Stomach smooth muscle (tissue), 2 donors: ENCODE results near the gene CFAP299.

Source experiments
- H3K27ac ChIP-seq: one replicate; pipeline ENCODE4 v1.7.0; 2013; ENCODE audit warnings: mild to moderate bottlenecking, low read length, inconsistent platforms
- H3K27me3 ChIP-seq, 2 donors: one replicate each; pipeline ENCODE4 v1.7.0; 2013; ENCODE audit warnings: low read length in 2 of 2; ENCODE audit not compliant: insufficient read depth in 2 of 2, control insufficient read depth in 1 of 2
- H3K36me3 ChIP-seq, 2 donors: one replicate each; pipeline ENCODE4 v1.7.0; 2013; ENCODE audit warnings: low read length in 2 of 2; ENCODE audit not compliant: control insufficient read depth in 2 of 2, insufficient read depth in 2 of 2
- H3K4me1 ChIP-seq: one replicate; pipeline ENCODE4 v1.7.0; 2013; ENCODE audit warnings: low read length; ENCODE audit not compliant: control insufficient read depth, insufficient read depth
- H3K4me3 ChIP-seq, 2 donors: one replicate each; pipeline ENCODE4 v1.7.0; 2013; ENCODE audit warnings: low read length in 2 of 2
- H3K9ac ChIP-seq, 2 donors: one replicate each; pipeline ENCODE4 v1.7.0; 2013; ENCODE audit warnings: low read length in 2 of 2, mild to moderate bottlenecking in 1 of 2
- H3K9me3 ChIP-seq, 2 donors: one replicate each; pipeline ENCODE4 v1.7.0; 2013; ENCODE audit warnings: low read length in 2 of 2; ENCODE audit not compliant: control insufficient read depth in 2 of 2
- donor health status: healthy.
- donor health status: Pancreatic carcinoma.

Gene CFAP299

GRCh38 chr4:80852061-80852460 lies 516.5 kb downstream of the CFAP299 start:
- no peak overlapping the region for H3K27ac ChIP-seq
- no peak overlapping the region for H3K9ac ChIP-seq

DNA sequence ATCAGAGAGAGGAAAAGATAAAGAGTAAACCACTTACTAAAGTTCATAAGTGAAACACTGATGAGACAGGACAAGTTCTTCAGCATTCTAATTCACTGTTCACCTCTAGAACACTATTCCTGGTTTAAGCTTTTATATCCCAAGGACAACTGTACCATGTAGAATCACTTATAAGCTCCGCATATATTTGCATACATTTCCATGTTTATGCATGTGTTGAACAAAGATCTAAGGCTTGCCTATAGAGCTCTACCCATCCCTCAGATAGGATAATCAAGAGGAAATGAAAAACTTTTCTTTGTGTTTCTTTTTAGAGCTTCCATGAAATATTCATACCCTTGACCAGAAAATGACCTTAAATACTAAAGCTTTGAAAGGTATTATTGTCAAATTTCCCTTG lies 538.0 kb downstream of the CFAP299 start:
- H3K36me3 ChIP-seq, result no peaks in the 10 kb centered on the region
- no peak overlapping the region for H3K27ac ChIP-seq
- no peak overlapping the region for H3K9ac ChIP-seq
- no peaks in the 10 kb centered on the region for H3K4me1 ChIP-seq
- no peaks in the 10 kb centered on the region for H3K27me3 ChIP-seq
- no peak overlapping the region for H3K4me3 ChIP-seq
- H3K9me3 ChIP-seq, result no peaks in the 10 kb centered on the region

More at GRCh38 chr4:80852061-80852460, 516.5 kb downstream of the CFAP299 start:
- H3K4me3 ChIP-seq, result no peak overlapping the region
- H3K9me3 ChIP-seq, result no peaks in the 10 kb centered on the region
- H3K4me1 ChIP-seq, result no peaks in the 10 kb centered on the region
- H3K27me3 ChIP-seq, result no peaks in the 10 kb centered on the region
- no peaks in the 10 kb centered on the region for H3K36me3 ChIP-seq

- no peak overlapping the region for H3K9ac ChIP-seq
- H3K9me3 ChIP-seq, result no peaks in the 10 kb centered on the region
- no peaks in the 10 kb centered on the region for H3K4me1 ChIP-seq
- no peaks in the 10 kb centered on the region for H3K27me3 ChIP-seq
- no peak overlapping the region for H3K4me3 ChIP-seq
- no peaks in the 10 kb centered on the region for H3K36me3 ChIP-seq
- H3K27ac ChIP-seq, result no peak overlapping the region
Measured at GRCh38 chr4:80874979-80875378, 539.4 kb downstream of the CFAP299 start.

DNA sequence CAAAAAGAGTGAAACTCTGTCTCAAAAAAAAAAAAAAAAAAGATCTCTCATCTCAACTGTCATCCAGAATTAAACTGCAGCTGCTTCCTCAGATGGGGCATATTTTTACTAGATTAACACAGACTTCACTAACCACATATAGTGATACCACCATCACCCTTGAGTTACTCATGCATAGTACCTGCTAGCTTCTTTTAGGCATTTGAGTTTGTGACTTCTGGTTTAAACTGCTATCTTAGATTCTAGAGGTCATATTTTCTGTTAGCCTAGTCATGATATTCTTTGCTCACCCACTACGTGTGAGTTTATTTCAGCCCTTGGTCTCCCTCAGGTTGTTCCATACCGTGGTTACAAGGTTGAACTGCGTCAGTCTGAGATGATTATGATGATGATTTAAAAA lies 540.1 kb downstream of the CFAP299 start:
- no peak overlapping the region for H3K27ac ChIP-seq
- H3K9ac ChIP-seq, result no peak overlapping the region
- no peaks in the 10 kb centered on the region for H3K4me1 ChIP-seq
- H3K36me3 ChIP-seq, result no peaks in the 10 kb centered on the region
- H3K4me3 ChIP-seq, result no peak overlapping the region
- no peaks in the 10 kb centered on the region for H3K27me3 ChIP-seq
- H3K9me3 ChIP-seq, result no peaks in the 10 kb centered on the region

DNA sequence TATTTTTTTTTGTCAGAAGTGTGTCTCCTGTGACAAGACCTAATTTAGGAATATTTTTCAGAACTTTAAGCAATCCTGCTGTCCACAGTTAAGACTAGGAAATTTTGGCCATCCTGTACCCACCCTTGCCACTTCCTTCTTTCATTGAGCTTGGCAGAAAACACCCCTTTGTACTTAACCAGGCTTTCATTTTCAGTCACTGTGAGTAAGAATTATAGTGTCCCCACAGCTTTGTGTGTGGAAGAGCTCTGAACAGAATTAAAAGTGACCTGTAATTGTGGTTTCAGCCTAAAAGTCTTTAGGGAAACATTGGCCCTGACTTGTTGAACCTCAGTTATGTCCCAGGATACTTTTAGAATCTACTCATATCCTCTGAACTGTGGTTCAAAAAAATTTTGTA lies 541.3 kb downstream of the CFAP299 start:
- no peak overlapping the region for H3K4me3 ChIP-seq
- H3K9me3 ChIP-seq, result no peaks in the 10 kb centered on the region
- H3K9ac ChIP-seq, result no peak overlapping the region
- no peaks in the 10 kb centered on the region for H3K4me1 ChIP-seq
- no peaks in the 10 kb centered on the region for H3K36me3 ChIP-seq
- H3K27me3 ChIP-seq, result no peaks in the 10 kb centered on the region
- H3K27ac ChIP-seq, result no peak overlapping the region

GRCh38 chr4:80878218-80878617 lies 542.7 kb downstream of the CFAP299 start:
- H3K27ac ChIP-seq, result no peak overlapping the region
- no peaks in the 10 kb centered on the region for H3K27me3 ChIP-seq
- no peak overlapping the region for H3K9ac ChIP-seq
- no peaks in the 10 kb centered on the region for H3K36me3 ChIP-seq
- no peaks in the 10 kb centered on the region for H3K4me1 ChIP-seq
- H3K4me3 ChIP-seq, result no peak overlapping the region
- no peaks in the 10 kb centered on the region for H3K9me3 ChIP-seq

GRCh38 chr4:80897537-80898303 lies 562.2 kb downstream of the CFAP299 start:
- no peaks in the 10 kb centered on the region for H3K4me1 ChIP-seq
- H3K27me3 ChIP-seq, result no peaks in the 10 kb centered on the region
- no peaks in the 10 kb centered on the region for H3K36me3 ChIP-seq
- no peak overlapping the region for H3K27ac ChIP-seq
- no peak overlapping the region for H3K4me3 ChIP-seq
- H3K9me3 ChIP-seq, result peaks cover 0 to 4% of the 10 kb centered on the region in 2 donors
- no peak overlapping the region for H3K9ac ChIP-seq

GRCh38 chr4:80900908-80901307 lies 565.4 kb downstream of the CFAP299 start:
- Histone ChIP-seq H3K9ac (no peak overlapping the region), H3K4me3 (no peak overlapping the region), H3K36me3 (no peaks in the 10 kb centered on the region), H3K27ac (no peak overlapping the region), H3K27me3 (no peaks in the 10 kb centered on the region), H3K9me3 (peaks cover 0 to 4% of the 10 kb centered on the region in 2 donors), H3K4me1 (no peaks in the 10 kb centered on the region)

DNA sequence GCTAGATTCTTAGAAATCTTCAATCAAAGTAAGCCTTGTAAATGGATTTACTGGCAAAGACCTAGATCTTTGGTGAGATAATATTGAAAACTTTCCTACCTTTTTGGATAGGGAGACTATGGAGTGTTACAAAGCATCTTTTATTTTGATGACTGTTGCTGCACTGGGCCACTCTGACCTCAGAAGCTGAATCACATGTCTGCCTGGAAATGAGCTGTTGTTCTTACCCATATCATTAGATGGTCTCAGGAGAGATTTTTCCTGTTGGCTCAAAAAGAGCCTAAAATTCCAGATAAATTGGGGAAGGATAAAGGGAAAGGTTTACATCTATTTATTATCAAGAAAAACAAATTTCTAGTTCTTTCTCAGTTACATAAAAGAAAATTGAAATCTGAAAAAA lies 567.5 kb downstream of the CFAP299 start:
- Histone ChIP-seq H3K4me3 (no peak overlapping the region), H3K4me1 (no peaks in the 10 kb centered on the region), H3K27ac (no peak overlapping the region), H3K9me3 (peaks cover 2 to 5% of the 10 kb centered on the region in 2 donors), H3K36me3 (no peaks in the 10 kb centered on the region), H3K27me3 (no peaks in the 10 kb centered on the region), H3K9ac (no peak overlapping the region)

DNA sequence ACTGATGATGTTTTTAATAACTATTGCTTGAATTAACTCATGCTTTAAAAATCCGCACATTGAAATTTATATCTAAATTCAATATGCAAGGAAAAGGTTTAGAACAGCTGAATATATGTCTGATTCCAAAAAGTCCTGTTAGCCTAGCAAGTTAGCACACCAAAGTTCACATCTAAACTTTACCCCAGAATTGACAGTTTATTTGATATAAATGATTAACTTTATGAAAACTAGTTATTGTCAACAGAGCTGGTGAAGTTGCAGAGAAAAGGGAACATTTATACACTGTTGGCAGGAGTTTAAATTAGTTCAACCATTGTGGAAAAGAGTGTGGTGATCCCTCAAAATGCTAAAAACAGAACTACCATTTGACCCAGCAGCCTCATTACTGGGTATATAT lies 574.4 kb downstream of the CFAP299 start:
- Histone ChIP-seq H3K9me3 (peaks cover 2 to 5% of the 10 kb centered on the region in 2 donors), H3K36me3 (no peaks in the 10 kb centered on the region), H3K27me3 (no peaks in the 10 kb centered on the region), H3K4me1 (no peaks in the 10 kb centered on the region), H3K4me3 (no peak overlapping the region), H3K9ac (no peak overlapping the region), H3K27ac (no peak overlapping the region)

- Histone ChIP-seq H3K36me3 (no peaks in the 10 kb centered on the region), H3K9ac (no peak overlapping the region), H3K9me3 (peaks cover 2 to 4% of the 10 kb centered on the region in 2 donors), H3K27me3 (no peaks in the 10 kb centered on the region), H3K4me3 (no peak overlapping the region), H3K27ac (no peak overlapping the region), H3K4me1 (no peaks in the 10 kb centered on the region)
Measured at GRCh38 chr4:80911458-80911857, 575.9 kb downstream of the CFAP299 start.
